NK-92 (cell line): ENCODE measurements around the gene MGP.

Experiments used
- DNase-seq: peaks from one replicate; lab custom pipeline; 2025; ENCODE audit not compliant: unreplicated experiment; lab: John Stamatoyannopoulos, UW

The MGP gene

GRCh38 chr12:14833336-14833735 is 52.3 kb downstream of the MGP start:
- DNase-seq = no peak
